Rectal smooth muscle tissue (tissue), 1 donor: ENCODE results near the gene TACR1.

Source experiments
- H3K27ac ChIP-seq: one replicate; pipeline ENCODE4 v1.7.0; 2013; ENCODE audit warnings: low read depth, low read length, inconsistent platforms
- H3K27me3 ChIP-seq: one replicate; pipeline ENCODE4 v1.7.0; 2013; ENCODE audit warnings: low read length; ENCODE audit not compliant: control insufficient read depth, insufficient read depth
- H3K36me3 ChIP-seq: one replicate; pipeline ENCODE4 v1.7.0; 2013; ENCODE audit warnings: low read length; ENCODE audit not compliant: control insufficient read depth, insufficient read depth
- H3K4me1 ChIP-seq: one replicate; pipeline ENCODE4 v1.7.0; 2013; ENCODE audit warnings: low read length; ENCODE audit not compliant: control insufficient read depth, insufficient read depth
- H3K4me3 ChIP-seq: one replicate; pipeline ENCODE4 v1.7.0; 2013; ENCODE audit warnings: low read length
- H3K9ac ChIP-seq: one replicate; pipeline ENCODE4 v1.7.0; 2013; ENCODE audit warnings: low read length

TACR1 gene

GRCh38 chr2:75045526-75046050 lies 153.7 kb downstream of the TACR1 start:
- H3K4me3 ChIP-seq, result no peak overlapping the region
- H3K9ac ChIP-seq, result no peak overlapping the region

GRCh38 chr2:75044291-75044690 lies 155.0 kb downstream of the TACR1 start:
- Histone ChIP-seq H3K27ac (no peak overlapping the region), H3K27me3 (no peaks in the 10 kb centered on the region), H3K36me3 (no peaks in the 10 kb centered on the region), H3K4me1 (peaks cover 12% of the 10 kb centered on the region), H3K4me3 (no peak overlapping the region), H3K9ac (no peak overlapping the region)

More at GRCh38 chr2:75045526-75046050, 153.7 kb downstream of the TACR1 start:
- Histone ChIP-seq H3K27ac (no peak overlapping the region), H3K27me3 (no peaks in the 10 kb centered on the region), H3K36me3 (no peaks in the 10 kb centered on the region), H3K4me1 (peaks cover 12% of the 10 kb centered on the region)

- Histone ChIP-seq H3K9ac (no peak overlapping the region), H3K4me1 (peaks cover 9% of the 10 kb centered on the region), H3K27me3 (no peaks in the 10 kb centered on the region), H3K27ac (no peak overlapping the region), H3K36me3 (no peaks in the 10 kb centered on the region), H3K4me3 (no peak overlapping the region)
These were observed 156.5 kb downstream of the TACR1 start for GRCh38 chr2:75042823-75043222.

- Histone ChIP-seq H3K4me1 (peaks cover 1% of the 10 kb centered on the region), H3K27me3 (no peaks in the 10 kb centered on the region), H3K36me3 (no peaks in the 10 kb centered on the region), H3K4me3 (no peak overlapping the region), H3K9ac (no peak overlapping the region), H3K27ac (no peak overlapping the region)
These were observed 157.4 kb downstream of the TACR1 start for GRCh38 chr2:75041731-75042600.

- Histone ChIP-seq H3K4me3 (no peak overlapping the region), H3K9ac (no peak overlapping the region), H3K4me1 (no peaks in the 10 kb centered on the region), H3K36me3 (no peaks in the 10 kb centered on the region), H3K27me3 (no peaks in the 10 kb centered on the region), H3K27ac (no peak overlapping the region)
These were observed 158.1 kb downstream of the TACR1 start for GRCh38 chr2:75041226-75041625.

GRCh38 chr2:75035444-75036353 lies 163.6 kb downstream of the TACR1 start:
- Histone ChIP-seq H3K9ac (no peak overlapping the region), H3K27ac (no peak overlapping the region), H3K27me3 (no peaks in the 10 kb centered on the region), H3K36me3 (no peaks in the 10 kb centered on the region), H3K4me1 (no peaks in the 10 kb centered on the region), H3K4me3 (no peak overlapping the region)

- no peaks in the 10 kb centered on the region for H3K36me3 ChIP-seq
- H3K27ac ChIP-seq, result no peak overlapping the region
- H3K4me3 ChIP-seq, result no peak overlapping the region
- no peaks in the 10 kb centered on the region for H3K27me3 ChIP-seq
- H3K4me1 ChIP-seq, result no peaks in the 10 kb centered on the region
- no peak overlapping the region for H3K9ac ChIP-seq
These were observed 165.8 kb downstream of the TACR1 start for GRCh38 chr2:75033516-75033915.

- Histone ChIP-seq H3K9ac (no peak overlapping the region), H3K36me3 (no peaks in the 10 kb centered on the region), H3K4me1 (no peaks in the 10 kb centered on the region), H3K4me3 (no peak overlapping the region), H3K27ac (no peak overlapping the region), H3K27me3 (no peaks in the 10 kb centered on the region)
These were observed 167.2 kb downstream of the TACR1 start for GRCh38 chr2:75031906-75032803.

- H3K27me3 ChIP-seq, result no peaks in the 10 kb centered on the region
- H3K27ac ChIP-seq, result no peak overlapping the region
- H3K36me3 ChIP-seq, result no peaks in the 10 kb centered on the region
- H3K4me3 ChIP-seq, result no peak overlapping the region
- H3K9ac ChIP-seq, result no peak overlapping the region
- no peaks in the 10 kb centered on the region for H3K4me1 ChIP-seq
These were observed 168.1 kb downstream of the TACR1 start for GRCh38 chr2:75031171-75031570.

- Histone ChIP-seq H3K4me1 (no peaks in the 10 kb centered on the region), H3K36me3 (no peaks in the 10 kb centered on the region), H3K9ac (no peak overlapping the region), H3K4me3 (no peak overlapping the region), H3K27me3 (no peaks in the 10 kb centered on the region), H3K27ac (no peak overlapping the region)
These were observed 168.9 kb downstream of the TACR1 start for GRCh38 chr2:75030218-75031009.

GRCh38 chr2:75027886-75028285 lies 171.4 kb downstream of the TACR1 start:
- H3K36me3 ChIP-seq, result no peaks in the 10 kb centered on the region
- H3K27ac ChIP-seq, result no peak overlapping the region
- H3K4me1 ChIP-seq, result no peaks in the 10 kb centered on the region
- no peak overlapping the region for H3K4me3 ChIP-seq
- H3K9ac ChIP-seq, result no peak overlapping the region
- no peaks in the 10 kb centered on the region for H3K27me3 ChIP-seq
